Neural crest cell (in vitro differentiated cells): ENCODE measurements around the gene MTMR12. TPM values are rescaled to one million over a fixed set of nuclear protein-coding genes. Genes with fewer than 3 reads are reported as not detected.

Source experiments
- DNase-seq: peaks from one replicate; pipeline ENCODE4 v3.0.0; 2021; ENCODE audit warnings: low read depth, mixed read lengths, low spot score
- H3K27ac Mint-ChIP-seq: one replicate; pipeline ENCODE4 v1.8.0; 2021; ENCODE audit warnings: mild to moderate bottlenecking, mixed read lengths; ENCODE audit not compliant: unreplicated experiment
- H3K27me3 Mint-ChIP-seq: 2 replicates; pipeline ENCODE4 v1.8.0; 2021; ENCODE audit warnings: low read depth, mild to moderate bottlenecking, mixed read lengths
- H3K36me3 Mint-ChIP-seq: 2 replicates; pipeline ENCODE4 v1.8.0; 2021; ENCODE audit warnings: low read depth, mild to moderate bottlenecking, mixed read lengths
- H3K4me1 Mint-ChIP-seq: 2 replicates; pipeline ENCODE4 v1.8.0; 2021; ENCODE audit warnings: mixed read lengths
- H3K4me3 Mint-ChIP-seq: one replicate; pipeline ENCODE4 v1.8.0; 2021; ENCODE audit warnings: mild to moderate bottlenecking, mixed read lengths
- H3K9me3 Mint-ChIP-seq: 2 replicates; pipeline ENCODE4 v1.8.0; 2021; ENCODE audit warnings: mixed read lengths
- total RNA-seq: library from RNA; stranded (reverse); gene quantifications from 2 replicates; pipeline ENCODE4 v1.2.1, GENCODE V29; 2021
- TF ChIP-seq, protein P1 (sequence below): fragments of 200-600 bp; sonication (generic); conservative IDR thresholded peaks from 2 replicates; pipeline ENCODE4 v1.5.0; 2021; ENCODE audit warnings: antibody characterized with exemption, mild to moderate bottlenecking

Gene MTMR12
- total RNA-seq, 1 donor from 2014 or later: 28.1 TPM

DNA sequence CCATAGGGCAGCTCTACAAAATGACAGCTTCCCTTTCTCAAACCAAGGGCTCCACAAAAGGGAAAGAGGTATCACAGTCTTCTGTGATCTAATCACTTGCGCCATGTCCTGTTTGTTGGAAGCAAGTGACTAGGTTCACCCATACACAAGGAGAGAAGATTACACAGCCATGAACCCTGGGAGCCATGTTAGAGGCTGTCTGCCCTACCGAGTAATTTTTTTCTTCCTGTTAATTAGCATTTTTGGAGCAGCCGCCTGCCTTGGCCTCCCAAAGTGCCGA, 105.4 kb downstream of the MTMR12 start:
- peaks cover 4% of the 10 kb centered on the region for H3K36me3 Mint-ChIP-seq
- no peaks in the 10 kb centered on the region for H3K27me3 Mint-ChIP-seq
- no peak overlapping the region for H3K27ac Mint-ChIP-seq
- H3K9me3 Mint-ChIP-seq: no peaks in the 10 kb centered on the region
- TF ChIP-seq, protein P1, sequence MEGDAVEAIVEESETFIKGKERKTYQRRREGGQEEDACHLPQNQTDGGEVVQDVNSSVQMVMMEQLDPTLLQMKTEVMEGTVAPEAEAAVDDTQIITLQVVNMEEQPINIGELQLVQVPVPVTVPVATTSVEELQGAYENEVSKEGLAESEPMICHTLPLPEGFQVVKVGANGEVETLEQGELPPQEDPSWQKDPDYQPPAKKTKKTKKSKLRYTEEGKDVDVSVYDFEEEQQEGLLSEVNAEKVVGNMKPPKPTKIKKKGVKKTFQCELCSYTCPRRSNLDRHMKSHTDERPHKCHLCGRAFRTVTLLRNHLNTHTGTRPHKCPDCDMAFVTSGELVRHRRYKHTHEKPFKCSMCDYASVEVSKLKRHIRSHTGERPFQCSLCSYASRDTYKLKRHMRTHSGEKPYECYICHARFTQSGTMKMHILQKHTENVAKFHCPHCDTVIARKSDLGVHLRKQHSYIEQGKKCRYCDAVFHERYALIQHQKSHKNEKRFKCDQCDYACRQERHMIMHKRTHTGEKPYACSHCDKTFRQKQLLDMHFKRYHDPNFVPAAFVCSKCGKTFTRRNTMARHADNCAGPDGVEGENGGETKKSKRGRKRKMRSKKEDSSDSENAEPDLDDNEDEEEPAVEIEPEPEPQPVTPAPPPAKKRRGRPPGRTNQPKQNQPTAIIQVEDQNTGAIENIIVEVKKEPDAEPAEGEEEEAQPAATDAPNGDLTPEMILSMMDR: no peak
- DNase-seq: no peak
- no peaks in the 10 kb centered on the region for H3K4me1 Mint-ChIP-seq
- H3K4me3 Mint-ChIP-seq: no peak overlapping the region

DNA sequence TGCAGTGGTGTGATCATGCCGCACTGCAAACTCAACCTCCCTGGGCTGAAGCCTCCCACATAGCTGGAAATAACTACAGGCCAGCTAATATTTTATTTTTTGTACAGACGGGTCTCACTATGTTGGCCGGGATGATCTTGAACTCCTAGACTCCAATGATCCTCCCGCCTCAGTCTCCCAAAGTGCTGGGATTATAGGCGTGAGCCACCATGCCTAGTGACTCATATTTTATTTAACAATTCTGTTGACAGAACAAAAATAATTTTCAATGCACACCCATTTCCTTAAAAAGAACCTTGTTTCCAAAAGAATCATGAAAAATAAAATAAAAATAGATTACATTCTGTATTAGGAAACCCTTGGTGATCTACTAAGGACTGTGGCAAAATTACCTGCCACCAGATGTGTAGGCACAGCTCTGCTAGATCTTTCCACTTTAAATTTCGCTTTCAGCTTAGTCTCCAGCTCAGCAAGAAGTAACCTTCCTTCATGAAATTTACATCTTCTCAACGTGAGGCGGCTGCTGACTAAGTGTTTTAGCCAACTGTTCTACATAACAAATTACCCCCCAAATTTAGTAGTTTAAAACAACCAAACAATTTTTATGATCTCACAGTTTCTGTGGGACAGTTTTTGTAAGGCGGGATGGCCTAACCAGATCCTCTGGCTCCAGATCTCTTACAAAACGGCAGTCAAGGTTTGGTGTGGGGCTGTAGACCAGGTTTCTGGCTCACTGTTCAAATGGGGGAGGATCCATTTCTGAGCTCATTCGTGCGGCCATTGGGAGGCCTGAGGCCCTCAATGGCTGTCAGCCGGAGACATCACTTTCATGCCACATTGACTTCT, 106.0 kb downstream of the MTMR12 start:
- H3K27me3 Mint-ChIP-seq: no peaks in the 10 kb centered on the region
- no peak for DNase-seq
- TF ChIP-seq, protein P1: no peak
- H3K4me3 Mint-ChIP-seq: no peak overlapping the region
- H3K36me3 Mint-ChIP-seq: peaks cover 4% of the 10 kb centered on the region
- H3K4me1 Mint-ChIP-seq: no peaks in the 10 kb centered on the region
- H3K9me3 Mint-ChIP-seq: no peaks in the 10 kb centered on the region
- H3K27ac Mint-ChIP-seq: no peak overlapping the region

DNA sequence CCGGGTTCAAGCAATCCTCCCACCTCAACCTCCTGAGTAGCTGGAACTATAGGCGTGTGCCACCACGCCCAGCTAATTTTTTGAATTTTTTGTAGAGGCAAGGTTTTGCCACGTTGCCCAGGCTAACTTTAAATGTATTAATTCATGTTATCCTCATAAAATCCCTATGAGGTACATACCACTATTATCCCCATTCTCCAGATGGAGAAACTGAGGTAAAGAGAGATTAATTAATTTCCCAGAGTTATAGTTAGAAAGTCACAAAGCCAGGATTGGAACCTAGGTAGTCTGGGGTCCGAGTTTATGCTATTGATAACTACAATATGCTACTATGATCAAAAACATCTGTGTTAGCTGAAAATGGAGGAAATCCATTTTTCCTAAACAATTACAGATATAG, 106.7 kb downstream of the MTMR12 start:
- no peaks in the 10 kb centered on the region for H3K27me3 Mint-ChIP-seq
- TF ChIP-seq, protein P1: no peak
- H3K27ac Mint-ChIP-seq: no peak overlapping the region

DNA sequence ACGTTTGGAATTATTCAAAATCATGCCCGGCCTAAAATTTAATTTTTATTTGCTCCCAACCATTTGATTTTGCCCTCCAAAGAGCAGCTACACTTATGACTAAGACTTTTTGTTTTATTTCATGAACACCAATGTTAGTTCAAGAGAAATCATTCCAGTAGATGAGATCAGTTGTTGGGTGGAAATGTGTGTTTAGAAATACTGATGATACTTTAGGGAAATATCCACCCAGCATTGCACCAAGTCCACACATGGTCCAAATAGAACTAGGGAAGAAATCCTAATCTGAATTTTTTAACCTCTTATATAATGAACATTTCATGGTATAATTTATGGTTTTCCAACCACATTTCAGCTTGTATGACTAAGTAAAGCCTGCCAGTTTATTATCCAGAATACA, 110.3 kb downstream of the MTMR12 start:
- Mint-ChIP-seq H3K27ac (no peak overlapping the region), H3K27me3 (no peaks in the 10 kb centered on the region), H3K4me1 (no peaks in the 10 kb centered on the region), H3K36me3 (peaks cover 4% of the 10 kb centered on the region), H3K9me3 (no peaks in the 10 kb centered on the region), H3K4me3 (no peak overlapping the region)
- no peak for DNase-seq
- TF ChIP-seq, protein P1: no peak

More for the DNA sequence above, 106.7 kb downstream of the MTMR12 start:
- no peak for DNase-seq
- no peaks in the 10 kb centered on the region for H3K9me3 Mint-ChIP-seq
- no peaks in the 10 kb centered on the region for H3K4me1 Mint-ChIP-seq
- H3K36me3 Mint-ChIP-seq: peaks cover 4% of the 10 kb centered on the region
- H3K4me3 Mint-ChIP-seq: no peak overlapping the region

DNA sequence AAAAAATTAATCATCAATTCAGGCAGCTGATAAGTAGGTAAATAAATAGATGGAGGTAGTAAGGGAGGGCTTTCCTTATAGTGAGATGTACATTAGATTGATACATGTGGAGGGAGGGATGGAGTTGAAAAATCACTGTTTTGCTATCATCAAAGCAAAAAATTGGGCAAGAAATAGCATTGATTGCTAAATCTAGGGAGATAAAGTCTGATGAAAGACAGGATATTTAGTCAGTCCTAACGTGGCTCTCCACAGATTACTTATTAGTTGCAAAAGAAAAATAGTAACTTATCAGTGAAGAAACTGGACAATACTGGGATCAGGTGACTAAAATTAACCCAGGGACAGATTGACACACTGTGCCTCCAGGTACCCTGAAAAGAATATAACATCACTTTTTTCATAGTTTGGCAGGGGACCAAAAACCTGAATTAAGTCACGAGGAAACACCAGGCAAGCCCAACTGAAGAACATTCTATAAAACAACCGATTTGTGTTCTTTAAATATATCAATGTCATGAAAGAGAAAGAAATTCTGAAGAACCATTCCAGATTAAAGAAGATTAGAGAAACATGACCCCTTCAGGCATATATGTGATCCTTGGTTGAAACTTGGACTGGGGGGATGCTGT, 111.5 kb downstream of the MTMR12 start:
- no peaks in the 10 kb centered on the region for H3K27me3 Mint-ChIP-seq
- DNase-seq: no peak
- no peaks in the 10 kb centered on the region for H3K4me1 Mint-ChIP-seq
- TF ChIP-seq, protein P1: no peak
- H3K36me3 Mint-ChIP-seq: no peaks in the 10 kb centered on the region
- H3K4me3 Mint-ChIP-seq: no peak overlapping the region
- no peak overlapping the region for H3K27ac Mint-ChIP-seq
- H3K9me3 Mint-ChIP-seq: no peaks in the 10 kb centered on the region
